T-helper 2 cell (primary cell): ENCODE data around the gene GABRA5.
"Not testable (repeated sequence)": the region's sequence is repeated elsewhere in the genome, so short reads cannot be mapped to it uniquely, and the experiment has no call there.

Experiments
- DNase-seq, 5 experiments: peaks; one replicate each; pipeline versions ENCODE4 v3.0.0 to v3.0.0-alpha.2; 2012 to 2022

Gene GABRA5

GRCh38 chr15:26879706-26880105, 12.8 kb downstream of the GABRA5 start:
- no peak for DNase-seq

- no peak for DNase-seq
Observed at GRCh38 chr15:26882112-26882511, 15.2 kb downstream of the GABRA5 start.

- DNase-seq = no peak
Observed at GRCh38 chr15:26882616-26883365, 15.9 kb downstream of the GABRA5 start.

- no peak for DNase-seq
Observed at GRCh38 chr15:26883466-26883865, 16.6 kb downstream of the GABRA5 start.

- DNase-seq = no peak
Observed at GRCh38 chr15:26886566-26886965, 19.7 kb downstream of the GABRA5 start.

GRCh38 chr15:26887926-26888666, 21.2 kb downstream of the GABRA5 start:
- DNase-seq = no peak

GRCh38 chr15:26888761-26889160, 21.9 kb downstream of the GABRA5 start:
- no peak for DNase-seq

GRCh38 chr15:26889298-26889898, 22.5 kb downstream of the GABRA5 start:
- peak in 2 of 5 experiments; percentile 20 to 53 for DNase-seq

GRCh38 chr15:26890451-26890850, 23.6 kb downstream of the GABRA5 start:
- no peak for DNase-seq

- no peak for DNase-seq
Observed at GRCh38 chr15:26890988-26891387, 24.1 kb downstream of the GABRA5 start.

GRCh38 chr15:26891448-26892181, 24.8 kb downstream of the GABRA5 start:
- DNase-seq = peak in 1 of 5 experiments; percentile 54

GRCh38 chr15:26892182-26892518, 25.3 kb downstream of the GABRA5 start:
- DNase-seq = no peak

GRCh38 chr15:26892678-26893077, 25.8 kb downstream of the GABRA5 start:
- no peak for DNase-seq

- DNase-seq = no peak
Observed at GRCh38 chr15:26893351-26894065, 26.6 kb downstream of the GABRA5 start.

GRCh38 chr15:26894181-26894580, 27.3 kb downstream of the GABRA5 start:
- no peak for DNase-seq

GRCh38 chr15:26895346-26895745, 28.5 kb downstream of the GABRA5 start:
- not testable (repeated sequence) for DNase-seq

GRCh38 chr15:26899658-26900057, 32.8 kb downstream of the GABRA5 start:
- DNase-seq = no peak

GRCh38 chr15:26901041-26901440, 34.2 kb downstream of the GABRA5 start:
- DNase-seq = no peak

GRCh38 chr15:26910715-26911114, 43.9 kb downstream of the GABRA5 start:
- DNase-seq = no peak

GRCh38 chr15:26921433-26921832, 54.6 kb downstream of the GABRA5 start:
- DNase-seq = no peak

- no peak for DNase-seq
Observed at GRCh38 chr15:26926081-26926480, 59.2 kb downstream of the GABRA5 start.

GRCh38 chr15:26928051-26928450, 61.2 kb downstream of the GABRA5 start:
- DNase-seq = no peak

GRCh38 chr15:26929588-26929987, 62.7 kb downstream of the GABRA5 start:
- no peak for DNase-seq
